Activated CD4-positive, alpha-beta T cell treated with anti-CD3 and anti-CD28 coated beads, Interleukin-2, Interleukin-4, amounts not matched to agents 100 ng/mL and 50 ng/mL, durations not matched to agents 16 hours and 8 hours (primary cell): ENCODE measurements around the gene NPHS2.
"Not testable (repeated sequence)": the region's sequence is repeated elsewhere in the genome, so short reads cannot be mapped to it uniquely, and the experiment has no call there.

Experiments
- DNase-seq: peaks from one replicate; pipeline ENCODE4 v3.0.0-alpha.2; 2020; ENCODE audit warnings: low spot score

The NPHS2 gene

DNA sequence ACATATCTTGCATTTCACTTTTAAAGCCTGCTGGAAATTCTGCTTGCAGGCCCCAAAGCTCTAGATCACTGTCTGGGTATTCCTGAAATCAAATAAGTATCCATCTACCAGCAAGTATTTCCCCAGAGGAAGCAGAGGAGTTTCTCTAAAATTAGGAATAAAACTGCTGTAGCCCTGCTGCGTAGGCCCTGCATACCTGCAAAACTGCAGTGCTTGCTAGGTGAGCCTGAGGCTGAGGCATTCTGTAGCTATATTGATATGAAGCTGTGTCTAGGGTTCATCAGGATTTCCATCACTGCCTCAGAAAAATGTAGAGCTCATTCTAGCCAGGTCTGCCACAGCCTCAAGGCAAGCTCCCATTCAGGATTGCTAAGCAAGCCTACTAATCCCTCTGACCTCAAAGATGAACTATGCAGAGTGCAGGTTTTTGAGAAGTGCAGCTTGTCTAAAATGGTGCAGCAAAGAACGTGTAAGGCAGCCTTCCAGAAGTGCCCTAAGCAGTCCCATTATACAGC is 28.7 kb downstream of the NPHS2 start:
- DNase-seq: no peak

- DNase-seq: no peak
Measured at GRCh38 chr1:179545321-179545720, 30.4 kb downstream of the NPHS2 start.

DNA sequence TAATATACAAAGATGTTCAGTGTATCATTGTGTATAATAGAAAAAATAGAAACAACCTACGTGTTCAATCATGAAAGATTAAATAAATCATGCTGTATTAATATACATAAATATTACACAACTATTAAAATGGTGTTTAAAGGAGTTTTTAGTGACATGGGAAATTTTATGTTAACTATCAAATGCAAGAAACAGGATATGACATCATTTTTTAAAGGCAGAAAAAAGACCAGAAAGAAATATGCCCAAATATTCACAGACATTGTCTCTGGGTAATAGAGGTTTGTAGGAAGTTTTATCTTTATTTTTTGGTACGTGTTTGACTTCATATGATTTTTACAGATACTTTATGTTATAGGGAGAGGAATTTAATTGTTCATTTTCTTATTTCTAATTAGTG is 34.0 kb downstream of the NPHS2 start:
- DNase-seq: no peak

DNA sequence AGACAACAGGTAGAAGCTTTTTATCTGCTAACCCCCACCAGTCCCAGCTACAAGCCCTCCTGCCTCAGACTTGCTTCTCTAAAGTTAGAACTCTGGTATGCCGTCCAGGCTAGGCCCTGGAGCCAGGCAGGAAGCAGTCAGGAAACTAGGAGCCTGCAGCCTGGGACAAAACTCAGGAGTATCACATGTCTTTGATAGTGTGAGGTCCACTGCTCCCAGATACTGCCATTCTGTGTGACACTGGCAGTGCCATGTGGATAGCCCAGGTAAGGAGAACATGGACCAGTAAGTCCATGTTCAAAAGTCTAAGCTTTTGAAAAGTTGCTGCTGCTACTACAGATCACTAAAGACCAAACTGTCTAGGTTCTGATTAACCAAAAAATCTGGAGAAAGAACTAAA is 45.4 kb downstream of the NPHS2 start:
- no peak for DNase-seq

DNA sequence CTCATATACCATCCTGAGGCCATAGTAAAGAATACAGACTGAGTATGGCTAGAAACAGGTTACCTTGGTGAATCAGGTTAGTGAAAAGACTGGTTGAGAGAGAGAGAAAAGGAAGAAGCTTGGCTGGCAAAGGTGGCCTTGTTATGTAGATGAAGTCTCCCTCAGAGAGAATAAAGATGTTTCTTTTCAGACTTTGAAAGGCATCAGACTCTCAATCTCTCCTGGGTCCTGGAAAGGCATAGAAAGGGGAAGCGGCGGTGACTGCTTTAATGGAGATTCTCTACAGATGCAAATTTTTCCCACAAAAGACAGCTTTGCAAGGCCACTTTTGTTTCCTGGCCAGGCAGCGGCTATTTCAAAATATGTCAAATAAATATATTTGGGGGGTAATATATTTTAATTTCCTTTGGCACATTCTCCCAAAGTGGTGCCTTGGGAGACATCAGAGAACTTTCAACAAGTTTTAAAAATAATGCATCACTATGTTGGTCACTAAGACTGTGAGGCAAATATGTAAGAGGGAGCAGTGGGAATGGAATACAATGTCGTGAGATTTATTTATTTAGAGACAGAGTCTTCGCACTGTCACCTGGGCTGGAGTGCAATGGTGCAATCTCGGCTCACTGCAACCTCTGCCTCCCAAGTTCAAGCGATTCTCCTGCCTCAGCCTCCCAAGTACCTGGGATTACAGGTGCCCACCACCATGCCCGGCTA is 46.1 kb downstream of the NPHS2 start:
- DNase-seq: no peak

DNA sequence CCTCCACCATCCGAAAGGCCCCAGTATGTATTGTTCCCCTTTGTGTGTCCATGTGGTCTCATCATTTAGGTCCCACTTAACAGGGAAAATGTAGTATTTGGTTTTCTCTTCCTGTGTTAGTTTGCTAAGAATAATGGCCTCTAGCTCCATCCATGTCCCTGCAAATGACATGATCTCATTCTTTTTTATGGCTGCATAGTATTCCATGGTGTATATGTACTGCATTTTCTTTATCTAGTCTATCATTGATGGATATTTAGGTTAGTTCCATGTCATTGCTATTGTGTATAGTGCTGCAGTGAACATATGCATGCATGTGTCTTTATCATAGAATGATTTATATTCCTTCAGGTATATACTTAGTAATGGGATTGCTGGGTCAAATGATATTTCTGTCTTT is 57.2 kb downstream of the NPHS2 start:
- DNase-seq: not testable (repeated sequence)

- DNase-seq: no peak
Measured at GRCh38 chr1:179516976-179517705, 58.6 kb downstream of the NPHS2 start.

DNA sequence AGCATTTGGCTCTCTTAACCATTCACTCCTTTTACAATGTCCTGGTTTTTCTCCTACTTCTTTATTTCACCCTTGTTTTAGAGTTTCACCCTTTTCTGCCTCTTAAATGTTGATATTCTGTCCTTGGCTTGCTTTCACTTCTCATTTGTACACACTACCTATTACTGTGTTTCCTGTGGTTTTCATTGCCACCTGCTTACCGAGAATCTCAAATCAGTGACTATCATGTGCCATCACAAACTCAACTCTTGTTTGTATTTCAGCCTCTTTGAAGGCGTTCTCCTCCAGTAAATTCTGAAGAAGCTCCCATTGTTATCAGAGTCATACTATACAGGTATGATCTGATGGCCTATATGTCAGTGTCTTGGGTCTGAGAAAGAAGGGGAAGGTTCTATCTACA is 65.7 kb downstream of the NPHS2 start:
- DNase-seq: no peak

GRCh38 chr1:179509384-179509783 is 66.4 kb downstream of the NPHS2 start:
- no peak for DNase-seq

GRCh38 chr1:179506199-179506598 is 69.5 kb downstream of the NPHS2 start:
- DNase-seq: no peak
